HEK293 (cell line): ENCODE measurements around the gene SNUPN.

Source experiments
- GLIS2 ChIP-seq: fragments of 450-650 bp; formaldehyde crosslinking; IDR thresholded peaks from 2 replicates; pipeline ENCODE4 v1.5.1; 2016; ENCODE audit warnings: missing biosample characterization, missing genetic modification characterization
- MEIS1 ChIP-seq: sonication (generic); formaldehyde crosslinking; IDR thresholded peaks from 2 replicates; pipeline ENCODE4 v1.8.1; 2022; ENCODE audit warnings: missing genetic modification reagents, mild to moderate bottlenecking, borderline replicate concordance
- MZF1 ChIP-seq: fragments of 450-650 bp; formaldehyde crosslinking; IDR thresholded peaks from 2 replicates; pipeline ENCODE4 v1.5.1; 2017; ENCODE audit warnings: missing biosample characterization, missing genetic modification characterization, borderline replicate concordance
- PRDM10 ChIP-seq: fragments of 450-650 bp; formaldehyde crosslinking; IDR thresholded peaks from 2 replicates; pipeline ENCODE4 v1.5.1; 2016; ENCODE audit warnings: missing biosample characterization, missing genetic modification characterization
- RBAK ChIP-seq: fragments of 450-650 bp; formaldehyde crosslinking; IDR thresholded peaks from 2 replicates; pipeline ENCODE4 v1.5.1; 2016; ENCODE audit warnings: missing biosample characterization, missing genetic modification characterization
- SALL2 ChIP-seq: fragments of 450-650 bp; formaldehyde crosslinking; IDR thresholded peaks from 2 replicates; pipeline ENCODE4 v1.5.0; 2017; ENCODE audit warnings: missing biosample characterization, mild to moderate bottlenecking, missing genetic modification characterization, borderline replicate concordance
- SCRT2 ChIP-seq: fragments of 450-650 bp; formaldehyde crosslinking; IDR thresholded peaks from 2 replicates; pipeline ENCODE4 v1.5.1; 2016; ENCODE audit warnings: missing biosample characterization, missing genetic modification characterization
- ZBTB1 ChIP-seq: fragments of 450-650 bp; formaldehyde crosslinking; IDR thresholded peaks from 2 replicates; pipeline ENCODE4 v1.5.1; 2016; ENCODE audit warnings: missing biosample characterization, missing genetic modification characterization
- ZBTB17 ChIP-seq: fragments of 450-650 bp; formaldehyde crosslinking; IDR thresholded peaks from 2 replicates; pipeline ENCODE4 v1.5.1; 2016; ENCODE audit warnings: missing biosample characterization, missing genetic modification characterization
- ZNF112 ChIP-seq: fragments of 450-650 bp; formaldehyde crosslinking; IDR thresholded peaks from 2 replicates; pipeline ENCODE4 v1.5.0; 2017; ENCODE audit warnings: missing biosample characterization, missing genetic modification characterization
- ZNF132 ChIP-seq: fragments of 450-650 bp; formaldehyde crosslinking; IDR thresholded peaks from 2 replicates; pipeline ENCODE4 v1.5.1; 2017; ENCODE audit warnings: missing biosample characterization, missing genetic modification characterization, borderline replicate concordance
- ZNF138 ChIP-seq: fragments of 450-650 bp; formaldehyde crosslinking; IDR thresholded peaks from 2 replicates; pipeline ENCODE4 v1.5.1; 2016; ENCODE audit warnings: missing biosample characterization, missing genetic modification characterization, borderline replicate concordance
- ZNF146 ChIP-seq: fragments of 450-650 bp; formaldehyde crosslinking; IDR thresholded peaks from 2 replicates; pipeline ENCODE4 v1.5.1; 2016; ENCODE audit warnings: missing biosample characterization, missing genetic modification characterization
- ZNF175 ChIP-seq: fragments of 450-650 bp; formaldehyde crosslinking; IDR thresholded peaks from 2 replicates; pipeline ENCODE4 v1.5.1; 2016; ENCODE audit warnings: missing biosample characterization, missing genetic modification characterization
- ZNF202 ChIP-seq: fragments of 450-650 bp; formaldehyde crosslinking; IDR thresholded peaks from 2 replicates; pipeline ENCODE4 v1.5.1; 2016; ENCODE audit warnings: missing biosample characterization, missing genetic modification characterization, borderline replicate concordance
- ZNF274 ChIP-seq, 2 experiments: fragments of 200-500 bp in 1 of 2; fragments of 450-650 bp in 1 of 2; sonication (Bioruptor generic) in 1 of 2; formaldehyde crosslinking in 1 of 2; IDR thresholded peaks; 2 replicates each; pipeline versions ENCODE4 v1.5.1 to v1.6.1; 2014 to 2016; ENCODE audit warnings: borderline replicate concordance in 1 of 2, inconsistent platforms in 1 of 2, low read length in 1 of 2, missing biosample characterization in 1 of 2, missing genetic modification characterization in 1 of 2
- ZNF311 ChIP-seq: fragments of 450-650 bp; formaldehyde crosslinking; IDR thresholded peaks from 2 replicates; pipeline ENCODE4 v1.5.1; 2017; ENCODE audit warnings: missing biosample characterization, missing genetic modification characterization, borderline replicate concordance
- ZNF341 ChIP-seq: fragments of 450-650 bp; formaldehyde crosslinking; IDR thresholded peaks from 2 replicates; pipeline ENCODE4; 2016; ENCODE audit warnings: low read depth, missing biosample characterization, missing genetic modification characterization
- ZNF423 ChIP-seq: fragments of 450-650 bp; formaldehyde crosslinking; IDR thresholded peaks from 2 replicates; pipeline ENCODE4 v1.5.1; 2016; ENCODE audit warnings: missing biosample characterization, missing genetic modification characterization
- ZNF433 ChIP-seq: fragments of 450-650 bp; formaldehyde crosslinking; IDR thresholded peaks from 2 replicates; pipeline ENCODE4 v1.5.1; 2016; ENCODE audit warnings: missing biosample characterization, missing genetic modification characterization, low read depth
- ZNF473 ChIP-seq: fragments of 450-650 bp; formaldehyde crosslinking; IDR thresholded peaks from 2 replicates; pipeline ENCODE4 v1.5.1; 2017; ENCODE audit warnings: missing biosample characterization, missing genetic modification characterization
- ZNF530 ChIP-seq: fragments of 450-650 bp; formaldehyde crosslinking; IDR thresholded peaks from 2 replicates; pipeline ENCODE4 v1.5.1; 2016; ENCODE audit warnings: low read depth, missing biosample characterization, missing genetic modification characterization
- ZNF610 ChIP-seq: fragments of 450-650 bp; formaldehyde crosslinking; IDR thresholded peaks from 2 replicates; pipeline ENCODE4 v1.5.1; 2016; ENCODE audit warnings: missing biosample characterization, missing genetic modification characterization, borderline replicate concordance
- ZNF664 ChIP-seq: fragments of 450-650 bp; formaldehyde crosslinking; IDR thresholded peaks from 2 replicates; pipeline ENCODE4 v1.5.1; 2016; ENCODE audit warnings: missing biosample characterization, missing genetic modification characterization
- ZNF704 ChIP-seq: fragments of 450-650 bp; formaldehyde crosslinking; IDR thresholded peaks from 2 replicates; pipeline ENCODE4 v1.5.1; 2016; ENCODE audit warnings: missing biosample characterization, missing genetic modification characterization
- ZNF776 ChIP-seq: fragments of 450-650 bp; formaldehyde crosslinking; IDR thresholded peaks from 2 replicates; pipeline ENCODE4 v1.5.0; 2017; ENCODE audit warnings: missing biosample characterization, missing genetic modification characterization, borderline replicate concordance
- TF ChIP-seq, protein P1 (sequence below): fragments of 450-650 bp; formaldehyde crosslinking; IDR thresholded peaks from 2 replicates; pipeline ENCODE4 v1.5.1; 2017; ENCODE audit warnings: missing biosample characterization, missing genetic modification characterization
- TF ChIP-seq, protein P2 (sequence below): fragments of 450-650 bp; formaldehyde crosslinking; IDR thresholded peaks from 2 replicates; pipeline ENCODE4 v1.5.1; 2016; ENCODE audit warnings: missing biosample characterization, missing genetic modification characterization

SNUPN gene

DNA sequence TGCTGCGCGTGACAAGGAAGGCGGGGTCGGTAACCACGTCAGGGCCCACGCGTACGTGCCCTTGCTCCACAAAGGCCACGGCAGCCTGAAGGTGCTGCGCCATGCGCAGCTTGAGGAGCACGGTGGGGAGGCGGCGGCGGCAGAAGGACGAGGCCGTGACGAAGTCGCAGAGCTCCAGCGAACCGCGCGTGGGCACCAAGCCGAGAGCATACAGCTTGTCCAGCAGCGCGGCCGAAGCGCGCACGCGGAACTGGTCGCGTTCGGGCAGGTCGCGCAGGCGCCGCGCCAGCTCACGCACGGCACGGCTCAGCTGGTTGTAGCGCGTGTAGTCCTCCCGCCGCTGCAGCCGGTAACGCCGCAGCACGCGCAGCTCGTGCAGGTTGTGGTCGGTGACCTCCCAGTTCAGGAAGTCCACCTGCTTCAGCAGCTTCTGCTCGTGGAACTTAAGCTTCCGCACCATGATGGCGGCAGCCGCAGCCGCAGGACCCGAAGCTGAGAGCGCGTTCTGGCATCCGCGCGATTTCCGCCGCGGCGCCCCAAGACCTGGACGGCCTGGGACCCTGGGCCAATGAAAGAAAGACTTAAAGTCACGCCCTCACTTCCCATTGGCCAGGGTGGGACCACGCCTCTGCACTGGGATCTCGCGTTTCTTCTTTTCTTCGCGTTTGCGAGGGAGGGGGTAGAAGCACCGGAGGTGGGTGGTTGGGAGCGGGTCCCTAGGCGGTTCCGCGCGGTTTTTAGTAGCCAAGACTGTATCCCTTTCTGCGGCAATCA lies 14.4 kb upstream of the SNUPN start, which contains the start of gene IMP3 (continued):
- TF ChIP-seq ZNF311 (tag by site-specific recombination) (no peak), ZNF423 (tag by site-specific recombination) (no peak), RBAK (tag by site-specific recombination) (no peak), MZF1 (tag by site-specific recombination) (no peak), ZNF138 (tag by site-specific recombination) (no peak), ZNF776 (tag by site-specific recombination) (no peak), GLIS2 (tag by site-specific recombination) (peak; percentile 97), ZNF274 (IDR thresholded peaks at IDR 0.05; ENCODE audit: low read length) (no peak), ZNF274 (tag by site-specific recombination; IDR thresholded peaks at IDR 0.05; ENCODE audit: borderline replicate concordance) (no peak), ZBTB17 (peak; percentile 90), ZNF530 (tag by site-specific recombination) (no peak), ZNF112 (tag by site-specific recombination) (no peak), ZNF433 (tag by site-specific recombination) (no peak), ZNF664 (tag by site-specific recombination) (no peak), ZNF610 (tag by site-specific recombination) (peak; percentile 71), ZNF175 (tag by site-specific recombination) (no peak), ZNF202 (tag by site-specific recombination) (no peak), ZNF132 (tag by site-specific recombination) (no peak), PRDM10 (tag by site-specific recombination) (0 out of 2 replicates have a peak, but pooled peaks have one; percentile 39), ZNF146 (peak; percentile 63), MEIS1 (CRISPR knock-in tag) (no peak), SCRT2 (tag by site-specific recombination) (peak; percentile 56; the same call in 1 of the 2 replicates), ZBTB1 (tag by site-specific recombination) (0 out of 2 replicates have a peak, but pooled peaks have one; percentile 49), SALL2 (tag by site-specific recombination) (no peak), ZNF473 (tag by site-specific recombination) (no peak), ZNF341 (peak; percentile 90), ZNF704 (tag by site-specific recombination) (no peak)
- TF ChIP-seq, protein P1, sequence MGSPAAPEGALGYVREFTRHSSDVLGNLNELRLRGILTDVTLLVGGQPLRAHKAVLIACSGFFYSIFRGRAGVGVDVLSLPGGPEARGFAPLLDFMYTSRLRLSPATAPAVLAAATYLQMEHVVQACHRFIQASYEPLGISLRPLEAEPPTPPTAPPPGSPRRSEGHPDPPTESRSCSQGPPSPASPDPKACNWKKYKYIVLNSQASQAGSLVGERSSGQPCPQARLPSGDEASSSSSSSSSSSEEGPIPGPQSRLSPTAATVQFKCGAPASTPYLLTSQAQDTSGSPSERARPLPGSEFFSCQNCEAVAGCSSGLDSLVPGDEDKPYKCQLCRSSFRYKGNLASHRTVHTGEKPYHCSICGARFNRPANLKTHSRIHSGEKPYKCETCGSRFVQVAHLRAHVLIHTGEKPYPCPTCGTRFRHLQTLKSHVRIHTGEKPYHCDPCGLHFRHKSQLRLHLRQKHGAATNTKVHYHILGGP: no peak
- TF ChIP-seq, protein P2, sequence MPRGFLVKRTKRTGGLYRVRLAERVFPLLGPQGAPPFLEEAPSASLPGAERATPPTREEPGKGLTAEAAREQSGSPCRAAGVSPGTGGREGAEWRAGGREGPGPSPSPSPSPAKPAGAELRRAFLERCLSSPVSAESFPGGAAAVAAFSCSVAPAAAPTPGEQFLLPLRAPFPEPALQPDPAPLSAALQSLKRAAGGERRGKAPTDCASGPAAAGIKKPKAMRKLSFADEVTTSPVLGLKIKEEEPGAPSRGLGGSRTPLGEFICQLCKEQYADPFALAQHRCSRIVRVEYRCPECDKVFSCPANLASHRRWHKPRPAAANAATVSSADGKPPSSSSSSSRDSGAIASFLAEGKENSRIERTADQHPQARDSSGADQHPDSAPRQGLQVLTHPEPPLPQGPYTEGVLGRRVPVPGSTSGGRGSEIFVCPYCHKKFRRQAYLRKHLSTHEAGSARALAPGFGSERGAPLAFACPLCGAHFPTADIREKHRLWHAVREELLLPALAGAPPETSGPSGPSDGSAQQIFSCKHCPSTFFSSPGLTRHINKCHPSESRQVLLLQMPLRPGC (tag by site-specific recombination): peak; percentile 67; the same call in 1 of the 2 replicates
